Fibroblast of lung (primary cell): Measurements from ENCODE around the gene AP3S2.

Experiments
- CTCF ChIP-seq, 2 donors: IDR thresholded peaks in 1 of 2; conservative IDR thresholded peaks in 1 of 2; 1 replicate in 1 of 2; 2 replicates in 1 of 2; pipeline ENCODE4 v1.5.1; 2011 to 2012; ENCODE audit warnings: low read length in 2 of 2, control low read depth in 1 of 2, inconsistent platforms in 1 of 2, low read depth in 1 of 2, mild to moderate bottlenecking in 1 of 2
- EZH2 ChIP-seq: IDR thresholded peaks from 2 replicates; pipeline ENCODE4 v1.5.1; 2012; ENCODE audit warnings: low read length, control low read depth, mild to moderate bottlenecking; ENCODE audit errors: missing control alignments

- no peak for TF ChIP-seq EZH2
- no peak for TF ChIP-seq CTCF (conservative IDR thresholded peaks at IDR 0.05 in 1 of 2, IDR thresholded peaks at IDR 0.05 in 1 of 2; ENCODE audit: low read depth in 1 of 2, low read length in 2 of 2)
Observed at GRCh38 chr15:89806559-89807550, 86.9 kb downstream of the AP3S2 start.
